HEK293 (cell line): ENCODE results near the gene SCYL1.

Source experiments
- CTCF ChIA-PET: fragments of 350-600 bp; formaldehyde crosslinking; extraction: SDS; loops from one replicate; lab custom pipeline; 2021; ENCODE audit warnings: antibody characterized with exemption; lab: Yijun Ruan, JAX
- POLR2A ChIA-PET: fragments of 300-600 bp; formaldehyde crosslinking; extraction: SDS; loops from one replicate; lab custom pipeline; 2020; ENCODE audit warnings: antibody characterized with exemption, inconsistent platforms; lab: Yijun Ruan, JAX
- H3K27ac ChIP-seq: fragments of 200-500 bp; sonication (Bioruptor generic); 2 replicates; pipeline ENCODE4 v1.5.1; 2014; ENCODE audit warnings: low read depth, low read length, control low read depth, inconsistent platforms; ENCODE audit errors: extremely low read depth
- H3K36me3 ChIP-seq, 2 experiments: fragments of 200-500 bp in 1 of 2; sonication (Bioruptor generic) in 1 of 2; 1 replicate in 1 of 2; 2 replicates in 1 of 2; pipeline ENCODE4 v1.5.1; 2014 to 2017; ENCODE audit warnings: inconsistent platforms in 2 of 2, low read length in 2 of 2; ENCODE audit not compliant: control insufficient read depth in 2 of 2, insufficient read depth in 1 of 2
- H3K4me1 ChIP-seq: fragments of 200-500 bp; sonication (Bioruptor generic); 2 replicates; pipeline ENCODE4 v1.5.1; 2014; ENCODE audit warnings: mild to moderate bottlenecking, low read length, inconsistent platforms; ENCODE audit not compliant: control insufficient read depth, insufficient read depth
- H3K4me3 ChIP-seq: 2 replicates; pipeline ENCODE4 v1.5.1; 2011; ENCODE audit warnings: low read depth, mild to moderate bottlenecking, control low read depth, low read length, moderate library complexity
- H3K9me3 ChIP-seq: fragments of 200-500 bp; sonication (Bioruptor generic); 2 replicates; pipeline ENCODE4 v1.5.1; 2014; ENCODE audit warnings: low read depth, low read length, inconsistent platforms; ENCODE audit not compliant: control insufficient read depth, insufficient read depth
- ATF2 ChIP-seq: fragments of 450-650 bp; formaldehyde crosslinking; IDR thresholded peaks from 2 replicates; pipeline ENCODE4 v1.5.1; 2016; ENCODE audit warnings: missing biosample characterization, missing genetic modification characterization, low read depth
- BCL11B ChIP-seq: fragments of 450-650 bp; formaldehyde crosslinking; IDR thresholded peaks from 2 replicates; pipeline ENCODE4 v1.5.1; 2016; ENCODE audit warnings: low read depth, missing biosample characterization, missing genetic modification characterization
- ELK4 ChIP-seq: IDR thresholded peaks from 2 replicates; pipeline ENCODE4 v1.6.1; 2011; ENCODE audit warnings: mild to moderate bottlenecking, low read depth, low read length, borderline replicate concordance
- GLI2 ChIP-seq: fragments of 450-650 bp; formaldehyde crosslinking; IDR thresholded peaks from 2 replicates; pipeline ENCODE4; 2017; ENCODE audit warnings: missing biosample characterization, missing genetic modification characterization, low read depth, borderline replicate concordance
- KLF1 ChIP-seq: fragments of 450-650 bp; formaldehyde crosslinking; IDR thresholded peaks from 2 replicates; pipeline ENCODE4 v1.5.1; 2016; ENCODE audit warnings: missing biosample characterization, missing genetic modification characterization
- KLF8 ChIP-seq: fragments of 450-650 bp; formaldehyde crosslinking; IDR thresholded peaks from 2 replicates; pipeline ENCODE4 v1.5.1; 2016; ENCODE audit warnings: missing biosample characterization, missing genetic modification characterization
- KLF9 ChIP-seq: fragments of 450-650 bp; formaldehyde crosslinking; IDR thresholded peaks from 2 replicates; pipeline ENCODE4 v1.5.1; 2016; ENCODE audit warnings: missing biosample characterization, missing genetic modification characterization, low read depth
- PATZ1 ChIP-seq: fragments of 450-650 bp; formaldehyde crosslinking; IDR thresholded peaks from 2 replicates; pipeline ENCODE4 v1.5.1; 2016; ENCODE audit warnings: missing biosample characterization, missing genetic modification characterization
- REST ChIP-seq: fragments of 450-650 bp; formaldehyde crosslinking; IDR thresholded peaks from 2 replicates; pipeline ENCODE4 v1.5.1; 2016; ENCODE audit warnings: missing biosample characterization, missing genetic modification characterization
- SP3 ChIP-seq: fragments of 450-650 bp; formaldehyde crosslinking; IDR thresholded peaks from 2 replicates; pipeline ENCODE4 v1.5.1; 2016; ENCODE audit warnings: missing biosample characterization, missing genetic modification characterization
- YY1 ChIP-seq: fragments of 450-650 bp; formaldehyde crosslinking; IDR thresholded peaks from 2 replicates; pipeline ENCODE4 v1.5.1; 2018; ENCODE audit warnings: missing biosample characterization, missing genetic modification characterization
- ZBTB7A ChIP-seq: fragments of 450-650 bp; formaldehyde crosslinking; IDR thresholded peaks from 2 replicates; pipeline ENCODE4 v1.5.1; 2016; ENCODE audit warnings: low read depth, missing biosample characterization, missing genetic modification characterization
- ZFP69B ChIP-seq: fragments of 450-650 bp; formaldehyde crosslinking; IDR thresholded peaks from 2 replicates; pipeline ENCODE4 v1.5.1; 2016; ENCODE audit warnings: missing biosample characterization, missing genetic modification characterization
- ZIC2 ChIP-seq: fragments of 450-650 bp; formaldehyde crosslinking; IDR thresholded peaks from 2 replicates; pipeline ENCODE4 v1.5.1; 2016; ENCODE audit warnings: missing biosample characterization, missing genetic modification characterization
- ZNF146 ChIP-seq: fragments of 450-650 bp; formaldehyde crosslinking; IDR thresholded peaks from 2 replicates; pipeline ENCODE4 v1.5.1; 2016; ENCODE audit warnings: missing biosample characterization, missing genetic modification characterization
- ZNF239 ChIP-seq: fragments of 450-650 bp; formaldehyde crosslinking; IDR thresholded peaks from 2 replicates; pipeline ENCODE4 v1.5.1; 2016; ENCODE audit warnings: missing biosample characterization, missing genetic modification characterization
- ZNF266 ChIP-seq: fragments of 450-650 bp; formaldehyde crosslinking; IDR thresholded peaks from 2 replicates; pipeline ENCODE4 v1.5.1; 2016; ENCODE audit warnings: missing biosample characterization, missing genetic modification characterization, low read depth
- ZNF324 ChIP-seq: fragments of 450-650 bp; formaldehyde crosslinking; IDR thresholded peaks from 2 replicates; pipeline ENCODE4 v1.5.1; 2016; ENCODE audit warnings: missing biosample characterization, missing genetic modification characterization
- ZNF350 ChIP-seq: fragments of 450-650 bp; formaldehyde crosslinking; IDR thresholded peaks from 2 replicates; pipeline ENCODE4 v1.5.0; 2017; ENCODE audit warnings: missing biosample characterization, mild to moderate bottlenecking, missing genetic modification characterization
- ZNF404 ChIP-seq: fragments of 450-650 bp; formaldehyde crosslinking; IDR thresholded peaks from 2 replicates; pipeline ENCODE4 v1.5.1; 2017; ENCODE audit warnings: missing biosample characterization, missing genetic modification characterization
- ZNF488 ChIP-seq: fragments of 450-650 bp; formaldehyde crosslinking; IDR thresholded peaks from 2 replicates; pipeline ENCODE4 v1.5.1; 2016; ENCODE audit warnings: missing biosample characterization, missing genetic modification characterization
- ZNF530 ChIP-seq: fragments of 450-650 bp; formaldehyde crosslinking; IDR thresholded peaks from 2 replicates; pipeline ENCODE4 v1.5.1; 2016; ENCODE audit warnings: low read depth, missing biosample characterization, missing genetic modification characterization
- ZNF654 ChIP-seq: fragments of 450-650 bp; formaldehyde crosslinking; IDR thresholded peaks from 2 replicates; pipeline ENCODE4 v1.5.1; 2016; ENCODE audit warnings: low read depth, missing biosample characterization, missing genetic modification characterization
- ZNF792 ChIP-seq: fragments of 450-650 bp; formaldehyde crosslinking; IDR thresholded peaks from 2 replicates; pipeline ENCODE4 v1.5.1; 2016; ENCODE audit warnings: missing biosample characterization, missing genetic modification characterization
- ZNF837 ChIP-seq: fragments of 450-650 bp; formaldehyde crosslinking; IDR thresholded peaks from 2 replicates; pipeline ENCODE4 v1.5.1; 2016; ENCODE audit warnings: missing biosample characterization, missing genetic modification characterization
- ZSCAN16 ChIP-seq: fragments of 450-650 bp; formaldehyde crosslinking; IDR thresholded peaks from 2 replicates; pipeline ENCODE4 v1.5.1; 2016; ENCODE audit warnings: missing biosample characterization, missing genetic modification characterization

Gene SCYL1

GRCh38 chr11:65574811-65575567 is 50.1 kb downstream of the SCYL1 start (continued):
- no peak for TF ChIP-seq ZNF488 (tag by site-specific recombination)
- TF ChIP-seq ZNF324: no peak
- no peak for TF ChIP-seq SP3 (tag by site-specific recombination)
- TF ChIP-seq ZBTB7A: no peak
- no peak for TF ChIP-seq ZNF266
- TF ChIP-seq ATF2 (tag by site-specific recombination): no peak
- no peak for TF ChIP-seq REST (tag by site-specific recombination)
- no peak for TF ChIP-seq ZFP69B (tag by site-specific recombination)
- peak; percentile 82 for TF ChIP-seq ZIC2 (tag by site-specific recombination)
- no peak for TF ChIP-seq ZNF654
- TF ChIP-seq KLF8 (tag by site-specific recombination): 0 out of 2 replicates have a peak, but pooled peaks have one; percentile 31
- TF ChIP-seq ZSCAN16: no peak

GRCh38 chr11:65575568-65576231 is 50.8 kb downstream of the SCYL1 start, which contains the start of gene EHBP1L1:
EHBP1L1 (plus strand) TSS chr11:65576053; CDS start chr11:65576303, 250 bp downstream.
- peaks cover 0 to 14% of the 10 kb centered on the region in 2 experiments; a peak in 1 of 3 replicates for H3K36me3 ChIP-seq
- ChIA-PET CTCF (interaction anchor here (0.5 to 3.5 kb wide), 12 partner anchors 13 to 466 kb away, joined by 3 to 28 read pairs (median 4); no protein-coding TSS in a partner anchor), POLR2A (interaction anchor here (0.6 to 1.3 kb wide), 9 partner anchors 10 to 410 kb away, joined by 3 to 9 read pairs (median 3); partner anchors contain the start of genes PCNX3 and SIPA1)
- peak within 1 kb of the TSS; percentile 31 for H3K4me3 ChIP-seq
- no peak within 1 kb of the TSS; the same call in 1 of the 2 replicates for H3K27ac ChIP-seq
- peaks cover 17% of the 10 kb centered on the region; the same call in 1 of the 2 replicates for H3K4me1 ChIP-seq
- no peaks in the 10 kb centered on the region for H3K9me3 ChIP-seq
- no peak for TF ChIP-seq ZNF404 (tag by site-specific recombination)
- no peak for TF ChIP-seq ZNF837 (tag by site-specific recombination)
- TF ChIP-seq KLF9 (tag by site-specific recombination): peak; percentile 61
- no peak for TF ChIP-seq ZNF350 (tag by site-specific recombination)
- TF ChIP-seq PATZ1: no peak
- no peak for TF ChIP-seq ZNF530
- no peak for TF ChIP-seq BCL11B
- no peak for TF ChIP-seq ELK4
- TF ChIP-seq ZNF146 (tag by site-specific recombination): no peak
- peak; percentile 48 for TF ChIP-seq KLF1 (tag by site-specific recombination)
- no peak for TF ChIP-seq ZNF792 (tag by site-specific recombination)
- no peak for TF ChIP-seq YY1
- TF ChIP-seq ZNF239 (tag by site-specific recombination): no peak
- TF ChIP-seq GLI2 (tag by site-specific recombination): no peak
